Measurements from ENCODE around the gene PKD1. TPM values are rescaled to one million over a fixed set of nuclear protein-coding genes. Genes with fewer than 3 reads are reported as not detected.

PKD1 gene
- total and polyA plus RNA-seq, 2 of the 13 experiments (the other 11 are each of a cell fraction or from before 2014, with no cell fraction given): 22.1 to 23.0 TPM

DNA sequence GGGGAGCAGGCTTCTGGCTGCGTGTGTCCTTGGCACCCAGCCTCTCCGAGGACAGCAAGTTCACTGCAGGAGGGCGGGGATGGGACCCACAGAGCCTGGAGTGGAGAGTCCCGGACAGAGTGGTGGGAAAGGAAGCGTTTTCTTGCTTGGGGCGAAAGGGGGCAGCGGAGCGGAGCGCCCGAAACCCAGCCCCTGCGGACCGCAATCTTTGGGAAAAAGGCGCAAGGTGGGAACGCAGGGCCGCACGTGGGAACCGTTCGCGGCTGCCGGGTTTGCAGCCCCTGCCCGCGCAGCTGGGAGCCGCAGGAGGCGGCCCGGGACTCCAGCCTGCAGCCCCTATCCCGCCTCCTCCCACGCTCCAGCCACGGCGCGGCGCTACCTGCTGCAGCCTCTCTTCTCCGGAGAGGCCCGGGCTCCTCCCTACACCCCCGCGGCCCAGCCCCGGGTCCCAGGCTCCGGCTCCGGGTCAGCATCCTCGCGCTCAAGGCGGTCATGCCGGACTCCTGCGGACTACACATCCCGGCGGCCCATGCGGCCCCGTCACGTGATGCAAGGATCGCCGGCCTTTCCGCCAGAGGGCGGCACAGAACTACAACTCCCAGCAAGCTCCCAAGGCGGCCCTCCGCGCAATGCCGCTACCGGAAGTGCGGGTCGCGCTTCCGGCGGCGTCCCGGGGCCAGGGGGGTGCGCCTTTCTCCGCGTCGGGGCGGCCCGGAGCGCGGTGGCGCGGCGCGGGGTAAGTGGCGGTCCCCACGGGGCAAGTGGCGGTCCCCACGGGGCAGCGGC lies 88.2 kb downstream of the PKD1 start, which contains the start of the genes NTHL1 and TSC2 (continued):
- no peak for TF ChIP-seq ZEB1 (IDR thresholded peaks at IDR 0.05; ENCODE audit: insufficient replicate concordance, low read depth)
- no peak for TF ChIP-seq NR2F6 (IDR thresholded peaks at IDR 0.05)
- peak; percentile 58 for TF ChIP-seq NR2F6 (CRISPR knock-in tag; IDR thresholded peaks at IDR 0.05)
- TF ChIP-seq, protein P1, sequence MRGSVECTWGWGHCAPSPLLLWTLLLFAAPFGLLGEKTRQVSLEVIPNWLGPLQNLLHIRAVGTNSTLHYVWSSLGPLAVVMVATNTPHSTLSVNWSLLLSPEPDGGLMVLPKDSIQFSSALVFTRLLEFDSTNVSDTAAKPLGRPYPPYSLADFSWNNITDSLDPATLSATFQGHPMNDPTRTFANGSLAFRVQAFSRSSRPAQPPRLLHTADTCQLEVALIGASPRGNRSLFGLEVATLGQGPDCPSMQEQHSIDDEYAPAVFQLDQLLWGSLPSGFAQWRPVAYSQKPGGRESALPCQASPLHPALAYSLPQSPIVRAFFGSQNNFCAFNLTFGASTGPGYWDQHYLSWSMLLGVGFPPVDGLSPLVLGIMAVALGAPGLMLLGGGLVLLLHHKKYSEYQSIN (CRISPR knock-in tag; IDR thresholded peaks at IDR 0.05; ENCODE audit: borderline replicate concordance): no peak
- no peak for TF ChIP-seq SMARCE1 (IDR thresholded peaks at IDR 0.05; ENCODE audit: borderline replicate concordance)
- TF ChIP-seq TP53 (CRISPR knock-in tag; conservative IDR thresholded peaks at IDR 0.05): 0 out of 2 replicates have a peak, but pooled peaks have one; percentile 24
- TF ChIP-seq, protein P2, sequence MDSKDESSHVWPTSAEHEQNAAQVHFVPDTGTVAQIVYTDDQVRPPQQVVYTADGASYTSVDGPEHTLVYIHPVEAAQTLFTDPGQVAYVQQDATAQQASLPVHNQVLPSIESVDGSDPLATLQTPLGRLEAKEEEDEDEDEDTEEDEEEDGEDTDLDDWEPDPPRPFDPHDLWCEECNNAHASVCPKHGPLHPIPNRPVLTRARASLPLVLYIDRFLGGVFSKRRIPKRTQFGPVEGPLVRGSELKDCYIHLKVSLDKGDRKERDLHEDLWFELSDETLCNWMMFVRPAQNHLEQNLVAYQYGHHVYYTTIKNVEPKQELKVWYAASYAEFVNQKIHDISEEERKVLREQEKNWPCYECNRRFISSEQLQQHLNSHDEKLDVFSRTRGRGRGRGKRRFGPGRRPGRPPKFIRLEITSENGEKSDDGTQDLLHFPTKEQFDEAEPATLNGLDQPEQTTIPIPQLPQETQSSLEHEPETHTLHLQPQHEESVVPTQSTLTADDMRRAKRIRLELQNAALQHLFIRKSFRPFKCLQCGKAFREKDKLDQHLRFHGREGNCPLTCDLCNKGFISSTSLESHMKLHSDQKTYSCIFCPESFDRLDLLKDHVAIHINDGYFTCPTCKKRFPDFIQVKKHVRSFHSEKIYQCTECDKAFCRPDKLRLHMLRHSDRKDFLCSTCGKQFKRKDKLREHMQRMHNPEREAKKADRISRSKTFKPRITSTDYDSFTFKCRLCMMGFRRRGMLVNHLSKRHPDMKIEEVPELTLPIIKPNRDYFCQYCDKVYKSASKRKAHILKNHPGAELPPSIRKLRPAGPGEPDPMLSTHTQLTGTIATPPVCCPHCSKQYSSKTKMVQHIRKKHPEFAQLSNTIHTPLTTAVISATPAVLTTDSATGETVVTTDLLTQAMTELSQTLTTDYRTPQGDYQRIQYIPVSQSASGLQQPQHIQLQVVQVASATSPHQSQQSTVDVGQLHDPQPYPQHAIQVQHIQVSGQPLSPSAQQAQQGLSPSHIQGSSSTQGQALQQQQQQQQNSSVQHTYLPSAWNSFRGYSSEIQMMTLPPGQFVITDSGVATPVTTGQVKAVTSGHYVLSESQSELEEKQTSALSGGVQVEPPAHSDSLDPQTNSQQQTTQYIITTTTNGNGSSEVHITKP (CRISPR knock-in tag; IDR thresholded peaks at IDR 0.05; ENCODE audit: low read depth): peak; percentile 70
- TF ChIP-seq KDM2A (CRISPR knock-in tag; IDR thresholded peaks at IDR 0.05; ENCODE audit: borderline replicate concordance, low read depth): peak; percentile 74; the same call in 1 of the 2 replicates
- no peak for TF ChIP-seq NONO (IDR thresholded peaks at IDR 0.05)
- TF ChIP-seq NONO (CRISPR knock-in tag; conservative IDR thresholded peaks at IDR 0.05): peak; percentile 68
- no peak for TF ChIP-seq ZNF3 (CRISPR knock-in tag; IDR thresholded peaks at IDR 0.05)
- peak; percentile 19; the same call in 1 of the 2 replicates for TF ChIP-seq MIXL1 (CRISPR knock-in tag; IDR thresholded peaks at IDR 0.05)
